Stimulated activated CD8-positive, alpha-beta memory T cell treated with anti-CD3 and anti-CD28 coated beads, Interleukin-4, amount 100 ng/mL, for 48 hours (primary cell): ENCODE measurements around the gene CD59.

Experiments
- DNase-seq: peaks from one replicate; pipeline ENCODE4 v3.0.0-alpha.2; 2020

CD59 gene

GRCh38 chr11:33736148-33736812, at the start of gene CD59:
CD59 (minus strand) TSS chr11:33736423; CDS start chr11:33722445, 13,978 bp downstream.
- DNase-seq, result peak; percentile 92

GRCh38 chr11:33785609-33786008, 49.4 kb upstream of the CD59 start:
- DNase-seq, result no peak

- no peak for DNase-seq
These were observed 43.8 kb upstream of the CD59 start for GRCh38 chr11:33779849-33780528.

- no peak for DNase-seq
These were observed 42.5 kb upstream of the CD59 start for GRCh38 chr11:33778675-33779074.

- no peak for DNase-seq
These were observed 41.7 kb upstream of the CD59 start for GRCh38 chr11:33777906-33778305.

GRCh38 chr11:33775832-33776470, 39.7 kb upstream of the CD59 start:
- DNase-seq, result no peak

- DNase-seq, result no peak
These were observed 39.2 kb upstream of the CD59 start for GRCh38 chr11:33775467-33775807.

GRCh38 chr11:33774736-33775466, 38.7 kb upstream of the CD59 start:
- DNase-seq, result no peak

GRCh38 chr11:33773987-33774735, 37.9 kb upstream of the CD59 start, which contains the start of gene FBXO3:
FBXO3 (minus strand) TSS chr11:33774520; CDS start chr11:33774497, 23 bp downstream.
- peak; percentile 80 for DNase-seq

- peak; percentile 46 for DNase-seq
These were observed 37.3 kb upstream of the CD59 start for GRCh38 chr11:33773404-33773986.

- DNase-seq, result no peak
These were observed 36.6 kb upstream of the CD59 start for GRCh38 chr11:33772870-33773269.

- DNase-seq, result no peak
These were observed 36.1 kb upstream of the CD59 start for GRCh38 chr11:33772300-33772699.

- no peak for DNase-seq
These were observed 34.0 kb upstream of the CD59 start for GRCh38 chr11:33770236-33770635.

GRCh38 chr11:33769542-33769941, 33.3 kb upstream of the CD59 start:
- no peak for DNase-seq

- no peak for DNase-seq
These were observed 31.4 kb upstream of the CD59 start for GRCh38 chr11:33767624-33768023.

GRCh38 chr11:33766085-33766484, 29.9 kb upstream of the CD59 start:
- no peak for DNase-seq

GRCh38 chr11:33761471-33761870, 25.2 kb upstream of the CD59 start:
- DNase-seq, result no peak

GRCh38 chr11:33753304-33753967, 17.2 kb upstream of the CD59 start:
- no peak for DNase-seq

- DNase-seq, result no peak
These were observed 15.7 kb upstream of the CD59 start for GRCh38 chr11:33751878-33752277.

GRCh38 chr11:33747979-33748378, 11.8 kb upstream of the CD59 start:
- no peak for DNase-seq

- DNase-seq, result no peak
These were observed 7.1 kb upstream of the CD59 start for GRCh38 chr11:33743291-33743690.
